ENCODE results near the gene ZNF362.
A peak's percentile ranks its signal among the peaks of the same experiment; 100 is the strongest.

The ZNF362 gene

DNA sequence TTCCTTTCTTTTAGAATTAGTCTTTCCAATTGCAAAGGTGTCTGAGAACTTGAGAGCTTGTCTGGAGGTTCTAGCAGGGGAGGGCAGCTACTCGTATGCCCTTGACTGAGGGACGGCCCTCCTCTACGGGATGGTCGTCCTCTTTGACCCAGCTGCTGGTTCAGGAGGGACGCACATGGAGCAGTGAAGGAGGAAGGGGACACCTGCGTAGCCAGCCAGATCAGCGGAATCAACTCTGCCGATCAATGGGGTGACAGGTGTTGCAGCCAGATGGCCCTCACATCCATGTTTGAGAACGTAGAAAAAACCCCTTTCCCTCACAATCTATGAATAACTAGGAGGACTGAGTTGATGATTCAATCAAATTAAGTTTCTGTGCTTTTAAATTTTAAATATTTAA, 80.3 kb downstream of the ZNF362 start:
- TF ChIP-seq, protein P1, sequence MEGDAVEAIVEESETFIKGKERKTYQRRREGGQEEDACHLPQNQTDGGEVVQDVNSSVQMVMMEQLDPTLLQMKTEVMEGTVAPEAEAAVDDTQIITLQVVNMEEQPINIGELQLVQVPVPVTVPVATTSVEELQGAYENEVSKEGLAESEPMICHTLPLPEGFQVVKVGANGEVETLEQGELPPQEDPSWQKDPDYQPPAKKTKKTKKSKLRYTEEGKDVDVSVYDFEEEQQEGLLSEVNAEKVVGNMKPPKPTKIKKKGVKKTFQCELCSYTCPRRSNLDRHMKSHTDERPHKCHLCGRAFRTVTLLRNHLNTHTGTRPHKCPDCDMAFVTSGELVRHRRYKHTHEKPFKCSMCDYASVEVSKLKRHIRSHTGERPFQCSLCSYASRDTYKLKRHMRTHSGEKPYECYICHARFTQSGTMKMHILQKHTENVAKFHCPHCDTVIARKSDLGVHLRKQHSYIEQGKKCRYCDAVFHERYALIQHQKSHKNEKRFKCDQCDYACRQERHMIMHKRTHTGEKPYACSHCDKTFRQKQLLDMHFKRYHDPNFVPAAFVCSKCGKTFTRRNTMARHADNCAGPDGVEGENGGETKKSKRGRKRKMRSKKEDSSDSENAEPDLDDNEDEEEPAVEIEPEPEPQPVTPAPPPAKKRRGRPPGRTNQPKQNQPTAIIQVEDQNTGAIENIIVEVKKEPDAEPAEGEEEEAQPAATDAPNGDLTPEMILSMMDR (IDR thresholded peaks at IDR 0.05; ENCODE audit: low read depth, low read length, missing control alignments): no peak
- DNase-seq (ENCODE audit: extremely low read depth, low read depth): no peak
- no peak overlapping the region for H3K4me3 ChIP-seq (replicated peaks; ENCODE audit: low read depth, low read length)

DNA sequence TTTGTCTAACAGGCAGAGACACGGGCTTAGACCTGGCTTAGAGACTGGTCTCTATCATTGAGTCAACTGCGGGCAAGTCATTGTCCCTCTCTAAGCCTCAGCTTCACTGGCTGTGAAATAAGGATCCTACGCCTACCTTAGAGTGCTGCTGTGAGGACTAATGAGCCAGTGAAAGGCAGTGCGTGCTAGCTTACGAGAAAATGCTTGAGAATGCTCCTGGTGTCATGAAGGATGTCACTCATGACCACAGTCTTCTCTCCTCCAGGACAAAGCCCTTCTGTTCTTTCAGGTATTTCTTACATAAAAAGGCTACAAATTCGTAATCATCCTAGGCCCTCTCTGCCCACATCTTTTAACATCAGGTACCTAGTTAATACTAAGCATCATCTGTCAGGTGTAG, 81.1 kb downstream of the ZNF362 start:
- H3K4me3 ChIP-seq (replicated peaks; ENCODE audit: low read depth, low read length): no peak overlapping the region
- TF ChIP-seq, protein P1 (IDR thresholded peaks at IDR 0.05; ENCODE audit: low read depth, low read length, missing control alignments): no peak
- DNase-seq (ENCODE audit: extremely low read depth, low read depth): no peak

DNA sequence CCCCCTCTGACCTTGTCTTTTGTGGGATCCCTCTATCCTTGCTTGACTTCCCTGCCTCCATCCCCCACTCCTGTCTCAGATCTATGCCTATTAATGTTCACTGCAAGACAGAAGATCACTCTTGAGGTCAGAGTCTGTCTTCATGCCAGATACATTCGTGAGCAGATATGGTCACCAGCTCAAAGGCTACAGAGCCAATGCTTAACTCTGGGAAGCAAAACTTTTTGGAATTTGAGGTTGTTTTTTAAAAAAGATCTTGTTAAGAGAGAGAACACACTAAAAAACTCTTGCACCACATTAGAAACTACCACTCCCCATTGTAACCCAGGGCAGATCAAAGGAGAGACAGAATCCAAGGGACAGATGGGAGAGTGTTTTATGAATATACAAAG, 81.8 kb downstream of the ZNF362 start:
- no peak overlapping the region for H3K4me3 ChIP-seq (replicated peaks; ENCODE audit: low read depth, low read length)
- TF ChIP-seq, protein P1 (IDR thresholded peaks at IDR 0.05; ENCODE audit: low read depth, low read length, missing control alignments): no peak
- no peak for DNase-seq (ENCODE audit: extremely low read depth, low read depth)

DNA sequence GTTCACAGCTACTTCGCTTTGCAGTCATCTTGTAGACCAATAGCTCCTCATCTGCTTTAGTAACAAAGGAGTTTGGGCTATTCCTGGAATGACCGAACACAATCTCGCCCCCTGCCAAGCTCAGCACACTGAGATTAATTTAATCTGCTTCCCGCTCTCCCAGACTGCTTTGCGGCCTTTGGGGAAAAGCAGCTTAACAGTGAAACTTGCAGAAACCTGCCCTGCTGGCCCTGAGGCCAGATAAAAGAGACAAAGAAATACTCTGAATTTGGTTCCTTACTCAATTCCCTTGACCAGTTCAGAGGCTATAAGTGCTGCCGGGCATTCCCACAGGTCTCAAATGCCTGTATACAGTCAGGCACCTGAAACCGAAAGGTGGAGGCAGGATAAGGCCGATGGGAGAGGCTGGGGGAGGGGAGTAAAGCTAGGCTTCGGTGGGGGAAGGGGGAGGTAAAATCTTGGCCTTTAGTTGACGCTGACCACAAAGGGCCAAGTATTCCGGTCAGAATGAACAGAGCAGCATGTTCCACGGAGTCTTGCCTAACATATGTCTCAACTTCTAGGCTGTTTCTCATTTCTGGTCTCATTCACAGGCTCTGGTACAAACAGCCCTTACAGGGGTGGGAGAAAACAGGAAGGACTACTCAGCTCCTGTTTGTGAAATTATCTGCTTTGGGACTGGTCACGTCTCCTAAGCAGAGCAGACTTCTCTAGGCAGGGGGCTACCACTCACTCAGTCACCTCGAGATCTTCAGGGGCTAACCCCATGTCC, 82.3 kb downstream of the ZNF362 start:
- DNase-seq (ENCODE audit: extremely low read depth, low read depth): no peak
- H3K4me3 ChIP-seq (replicated peaks; ENCODE audit: low read depth, low read length): no peak overlapping the region

DNA sequence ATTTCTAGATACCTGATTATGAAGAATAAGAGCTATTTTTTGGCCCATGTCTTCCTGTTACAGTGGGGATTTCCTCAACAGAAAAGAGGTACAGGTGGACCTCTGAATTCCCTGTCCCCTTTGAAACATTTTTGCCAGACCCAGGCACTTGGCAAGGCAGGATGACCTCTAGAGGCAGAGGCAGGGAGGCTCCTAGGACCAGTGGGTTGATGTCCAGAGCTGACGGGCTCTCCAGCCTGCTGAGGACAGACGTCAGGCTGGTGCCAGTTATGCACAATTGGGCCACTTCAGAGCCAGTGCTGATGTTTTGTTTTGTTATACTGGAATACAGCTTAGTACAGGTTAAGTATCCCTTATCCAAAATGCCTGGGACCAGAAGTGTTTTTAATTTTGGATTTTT, 83.1 kb downstream of the ZNF362 start:
- H3K4me3 ChIP-seq (replicated peaks; ENCODE audit: low read depth, low read length): no peak overlapping the region
- TF ChIP-seq, protein P1 (IDR thresholded peaks at IDR 0.05; ENCODE audit: low read depth, low read length, missing control alignments): peak; percentile 6
- no peak for DNase-seq (ENCODE audit: extremely low read depth, low read depth)

More for the DNA sequence above, 82.3 kb downstream of the ZNF362 start:
- TF ChIP-seq, protein P1 (IDR thresholded peaks at IDR 0.05; ENCODE audit: low read depth, low read length, missing control alignments): no peak

DNA sequence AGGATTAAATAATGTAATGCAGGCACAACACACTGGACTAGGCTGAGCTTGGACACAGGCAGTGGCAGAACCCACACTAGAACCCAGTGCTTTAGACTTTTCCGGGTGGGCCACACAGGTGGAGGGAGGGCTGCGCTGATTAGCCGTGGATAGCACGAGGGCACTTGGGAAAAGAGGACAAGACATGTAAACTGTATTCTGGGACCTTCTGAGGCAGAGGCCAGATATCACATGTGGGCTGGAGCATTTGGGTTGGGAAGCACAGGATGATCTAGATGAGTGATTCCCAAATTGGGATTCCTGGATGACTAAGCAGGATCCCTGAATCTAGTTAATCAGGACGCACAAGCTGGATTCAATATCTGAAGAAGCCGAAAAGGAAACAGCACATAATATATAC, 84.9 kb downstream of the ZNF362 start:
- TF ChIP-seq, protein P1 (IDR thresholded peaks at IDR 0.05; ENCODE audit: low read depth, low read length, missing control alignments): no peak
- H3K4me3 ChIP-seq (replicated peaks; ENCODE audit: low read depth, low read length): no peak overlapping the region

More for the DNA sequence above, 84.9 kb downstream of the ZNF362 start:
- DNase-seq (ENCODE audit: extremely low read depth, low read depth): no peak

Data from HFF-Myc (cell line).